GM19397 (cell line): ENCODE data around the gene RCE1.
A peak's percentile ranks its signal among the peaks of the same experiment; 100 is the strongest.

Source experiments
- ATAC-seq: cut with Tn5 transposase; IDR thresholded peaks from one replicate; pipeline ENCODE4 v1.9.1; 2021; ENCODE audit warnings: mild to moderate bottlenecking, moderate library complexity; ENCODE audit not compliant: unreplicated experiment

RCE1 gene

DNA sequence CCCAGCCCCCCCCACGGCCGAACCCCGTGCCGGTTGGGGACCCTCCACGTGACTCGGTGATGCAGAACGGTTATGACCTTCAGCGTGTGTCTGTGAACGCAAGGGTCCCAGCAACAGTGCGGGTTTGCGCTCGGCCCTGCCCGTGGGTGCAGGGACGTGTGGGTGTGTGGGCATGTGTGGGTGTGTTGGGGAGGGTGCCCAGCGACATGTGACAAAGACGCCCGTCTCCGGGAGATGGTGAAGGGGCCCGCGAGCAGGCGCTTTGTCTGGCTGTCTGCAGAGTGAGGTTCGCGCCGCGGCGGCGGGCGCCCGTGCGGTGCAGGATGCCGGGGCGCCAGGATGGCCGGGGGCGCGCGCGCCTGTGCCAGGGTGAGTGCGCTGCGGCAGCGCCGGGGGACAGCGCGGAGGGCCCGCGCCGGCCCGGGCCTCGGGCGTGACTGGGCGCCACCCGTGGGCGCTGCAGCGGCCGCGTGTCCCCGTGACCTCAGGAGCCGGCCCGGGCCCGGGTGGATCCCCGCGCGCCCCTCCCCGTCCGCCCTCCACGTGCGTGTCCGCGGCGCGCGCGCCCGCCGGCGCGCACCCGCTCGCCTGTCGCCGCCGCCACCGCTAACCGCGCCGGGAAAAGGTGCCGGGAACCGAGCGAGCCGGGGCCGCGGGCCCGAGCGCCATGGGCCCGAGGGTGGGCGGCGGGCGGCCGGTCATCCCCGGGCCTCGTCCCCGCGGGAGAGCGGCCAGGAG, 13.4 kb downstream of the RCE1 start, which contains the start of gene LRFN4:
LRFN4 (plus strand) TSS at position 569 of the 738 bp plus-strand sequence. CDS start 681 bp downstream, outside the sequence.
- peak; percentile 33 for ATAC-seq

DNA sequence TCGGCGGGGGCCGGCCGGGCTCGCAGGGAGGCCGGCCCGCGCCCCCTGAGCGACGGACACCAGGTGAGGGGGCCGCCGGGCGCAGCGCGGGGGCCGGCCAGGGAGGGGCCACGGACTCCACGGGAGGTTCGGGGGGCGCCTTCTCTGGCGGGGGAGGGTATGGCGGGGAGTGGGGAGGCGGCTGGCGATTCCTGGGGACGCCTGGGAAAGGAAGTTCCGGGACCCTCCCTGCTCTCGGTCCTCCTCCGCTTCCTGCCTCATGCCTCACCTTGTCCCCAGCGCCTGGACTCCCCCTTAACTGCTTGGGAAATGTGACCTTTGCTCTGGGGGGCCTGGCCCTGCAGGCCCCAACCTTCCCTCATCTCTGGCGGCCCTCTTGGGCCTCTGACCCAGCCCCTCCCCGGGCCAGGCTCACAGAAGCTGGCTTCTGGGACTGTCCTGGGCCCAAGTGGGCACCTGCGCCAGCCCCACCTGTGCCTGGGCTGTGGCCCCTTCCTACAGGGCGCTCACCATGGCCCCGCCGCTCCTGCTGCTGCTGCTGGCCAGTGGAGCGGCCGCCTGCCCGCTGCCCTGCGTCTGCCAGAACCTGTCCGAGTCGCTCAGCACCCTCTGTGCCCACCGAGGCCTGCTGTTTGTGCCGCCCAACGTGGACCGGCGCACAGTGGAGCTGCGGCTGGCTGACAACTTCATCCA, 14.1 kb downstream of the RCE1 start:
- ATAC-seq, result no peak

DNA sequence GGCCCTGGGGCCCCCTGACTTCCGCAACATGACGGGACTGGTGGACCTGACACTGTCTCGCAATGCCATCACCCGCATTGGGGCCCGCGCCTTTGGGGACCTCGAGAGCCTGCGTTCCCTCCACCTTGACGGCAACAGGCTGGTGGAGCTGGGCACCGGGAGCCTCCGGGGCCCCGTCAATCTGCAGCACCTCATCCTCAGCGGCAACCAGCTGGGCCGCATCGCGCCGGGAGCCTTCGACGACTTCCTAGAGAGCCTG, 14.6 kb downstream of the RCE1 start:
- ATAC-seq, result no peak

DNA sequence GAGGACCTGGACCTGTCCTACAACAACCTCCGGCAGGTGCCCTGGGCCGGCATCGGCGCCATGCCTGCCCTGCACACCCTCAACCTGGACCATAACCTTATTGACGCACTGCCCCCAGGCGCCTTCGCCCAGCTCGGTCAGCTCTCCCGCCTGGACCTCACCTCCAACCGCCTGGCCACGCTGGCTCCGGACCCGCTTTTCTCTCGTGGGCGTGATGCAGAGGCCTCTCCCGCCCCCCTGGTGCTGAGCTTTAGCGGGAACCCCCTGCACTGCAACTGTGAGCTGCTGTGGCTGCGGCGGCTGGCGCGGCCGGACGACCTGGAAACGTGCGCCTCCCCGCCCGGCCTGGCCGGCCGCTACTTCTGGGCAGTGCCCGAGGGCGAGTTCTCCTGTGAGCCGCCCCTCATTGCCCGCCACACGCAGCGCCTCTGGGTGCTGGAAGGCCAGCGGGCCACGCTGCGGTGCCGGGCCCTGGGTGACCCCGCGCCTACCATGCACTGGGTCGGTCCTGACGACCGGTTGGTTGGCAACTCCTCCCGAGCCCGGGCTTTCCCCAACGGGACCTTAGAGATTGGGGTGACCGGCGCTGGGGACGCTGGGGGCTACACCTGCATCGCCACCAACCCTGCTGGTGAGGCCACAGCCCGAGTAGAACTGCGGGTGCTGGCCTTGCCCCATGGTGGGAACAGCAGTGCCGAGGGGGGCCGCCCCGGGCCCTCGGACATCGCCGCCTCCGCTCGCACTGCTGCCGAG, 15.1 kb downstream of the RCE1 start:
- ATAC-seq, result no peak

DNA sequence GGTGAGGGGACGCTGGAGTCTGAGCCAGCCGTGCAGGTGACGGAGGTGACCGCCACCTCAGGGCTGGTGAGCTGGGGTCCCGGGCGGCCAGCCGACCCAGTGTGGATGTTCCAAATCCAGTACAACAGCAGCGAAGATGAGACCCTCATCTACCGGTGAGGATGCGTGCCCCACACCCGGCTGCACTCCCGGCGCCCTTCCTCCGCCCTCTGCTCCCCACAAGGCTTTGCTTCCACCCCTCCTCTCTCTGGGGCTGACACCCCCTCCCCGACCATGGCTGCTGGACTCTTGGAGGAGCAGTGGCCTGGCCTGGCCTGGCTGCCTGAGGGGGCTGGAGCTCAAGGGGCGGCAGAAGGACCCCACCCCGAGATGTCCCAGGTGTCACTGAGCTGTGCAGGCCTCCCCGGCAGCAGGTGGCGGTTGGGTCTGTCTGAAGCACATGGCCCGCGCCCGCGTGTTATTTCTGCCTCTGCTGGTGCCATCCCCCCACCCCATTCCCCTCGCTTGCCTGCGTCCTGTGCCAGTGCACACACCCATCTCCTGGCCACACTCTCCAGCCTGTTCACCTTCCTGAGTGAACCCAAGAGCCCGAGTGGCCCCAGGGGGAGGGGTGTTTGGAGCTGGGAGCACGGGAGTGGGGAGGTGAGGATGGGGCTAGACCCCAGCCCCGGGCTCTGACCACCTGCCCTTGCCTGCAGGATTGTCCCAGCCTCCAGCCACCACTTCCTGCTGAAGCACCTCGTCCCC, 15.9 kb downstream of the RCE1 start:
- ATAC-seq, result no peak

DNA sequence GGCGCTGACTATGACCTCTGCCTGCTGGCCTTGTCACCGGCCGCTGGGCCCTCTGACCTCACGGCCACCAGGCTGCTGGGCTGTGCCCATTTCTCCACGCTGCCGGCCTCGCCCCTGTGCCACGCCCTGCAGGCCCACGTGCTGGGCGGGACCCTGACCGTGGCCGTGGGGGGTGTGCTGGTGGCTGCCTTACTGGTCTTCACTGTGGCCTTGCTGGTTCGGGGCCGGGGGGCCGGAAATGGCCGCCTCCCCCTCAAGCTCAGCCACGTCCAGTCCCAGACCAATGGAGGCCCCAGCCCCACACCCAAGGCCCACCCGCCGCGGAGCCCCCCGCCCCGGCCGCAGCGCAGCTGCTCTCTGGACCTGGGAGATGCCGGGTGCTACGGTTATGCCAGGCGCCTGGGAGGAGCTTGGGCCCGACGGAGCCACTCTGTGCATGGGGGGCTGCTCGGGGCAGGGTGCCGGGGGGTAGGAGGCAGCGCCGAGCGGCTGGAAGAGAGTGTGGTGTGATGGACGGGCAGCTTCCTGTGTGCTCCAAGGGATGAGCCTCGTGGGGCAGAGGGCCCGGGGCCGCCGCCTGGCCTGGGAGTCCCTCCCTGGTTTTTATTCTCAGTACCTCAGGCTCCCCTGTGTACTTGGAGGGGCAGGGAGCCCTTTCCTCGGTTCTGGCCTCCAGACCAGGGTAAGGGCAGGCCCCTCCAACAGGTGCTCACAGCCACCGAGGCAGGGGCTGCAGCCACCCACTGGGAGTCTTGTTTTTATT, 16.6 kb downstream of the RCE1 start:
- no peak for ATAC-seq

DNA sequence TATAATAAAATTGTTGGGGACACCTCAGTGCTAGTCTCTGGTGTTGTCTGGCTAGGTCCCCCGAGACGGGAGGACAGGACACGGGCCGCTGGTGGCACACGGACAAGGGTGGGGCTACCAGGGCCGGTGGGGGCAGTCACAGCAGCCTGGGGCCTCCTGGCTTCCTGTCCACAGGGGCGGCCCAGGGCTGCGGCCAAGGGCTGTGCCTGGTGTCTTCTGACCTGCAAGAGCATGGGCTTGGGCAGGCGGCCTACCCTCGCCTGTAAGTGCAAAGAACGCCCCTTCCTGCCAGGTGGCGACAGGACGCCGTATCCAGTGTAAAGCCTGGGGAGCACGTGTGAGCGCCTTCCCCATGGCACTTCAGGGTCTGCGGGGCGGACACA, 17.2 kb downstream of the RCE1 start:
- no peak for ATAC-seq

DNA sequence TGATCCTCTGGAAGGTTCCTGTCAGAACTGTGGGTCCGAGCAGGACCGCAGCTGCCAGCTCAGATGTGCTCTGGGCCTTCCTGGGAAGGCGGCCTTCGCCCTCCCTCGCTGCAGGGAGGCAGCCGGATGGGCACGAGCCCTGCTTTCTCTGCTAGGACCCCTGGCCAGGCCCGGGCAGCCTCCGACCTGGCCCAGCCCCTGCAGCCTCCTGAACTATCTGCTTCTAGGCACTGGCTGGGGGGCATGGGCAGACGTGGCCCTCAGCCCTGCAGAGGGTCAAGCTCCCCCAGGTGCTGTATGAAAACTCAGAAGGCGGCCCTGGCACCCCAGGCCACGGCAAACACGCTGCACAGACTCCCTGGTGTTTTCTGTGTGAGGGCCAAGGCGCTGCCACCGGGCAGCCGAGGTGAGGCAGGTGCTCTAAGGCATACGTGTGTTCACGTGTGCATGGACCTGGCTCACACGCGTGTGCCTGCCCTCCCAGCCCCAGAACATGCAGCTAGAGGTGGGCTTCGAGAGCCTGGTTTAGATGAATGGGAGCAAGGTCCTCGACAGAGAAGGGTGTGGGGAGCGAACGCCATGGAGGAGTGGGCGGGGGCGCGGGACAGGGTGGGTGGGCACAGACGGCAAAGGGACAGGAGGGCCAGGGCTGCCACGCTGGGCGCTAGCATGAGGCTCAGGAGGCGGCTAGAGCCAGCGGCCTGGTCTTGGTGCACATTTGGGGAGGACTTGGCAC, 18.0 kb downstream of the RCE1 start:
- no peak for ATAC-seq

DNA sequence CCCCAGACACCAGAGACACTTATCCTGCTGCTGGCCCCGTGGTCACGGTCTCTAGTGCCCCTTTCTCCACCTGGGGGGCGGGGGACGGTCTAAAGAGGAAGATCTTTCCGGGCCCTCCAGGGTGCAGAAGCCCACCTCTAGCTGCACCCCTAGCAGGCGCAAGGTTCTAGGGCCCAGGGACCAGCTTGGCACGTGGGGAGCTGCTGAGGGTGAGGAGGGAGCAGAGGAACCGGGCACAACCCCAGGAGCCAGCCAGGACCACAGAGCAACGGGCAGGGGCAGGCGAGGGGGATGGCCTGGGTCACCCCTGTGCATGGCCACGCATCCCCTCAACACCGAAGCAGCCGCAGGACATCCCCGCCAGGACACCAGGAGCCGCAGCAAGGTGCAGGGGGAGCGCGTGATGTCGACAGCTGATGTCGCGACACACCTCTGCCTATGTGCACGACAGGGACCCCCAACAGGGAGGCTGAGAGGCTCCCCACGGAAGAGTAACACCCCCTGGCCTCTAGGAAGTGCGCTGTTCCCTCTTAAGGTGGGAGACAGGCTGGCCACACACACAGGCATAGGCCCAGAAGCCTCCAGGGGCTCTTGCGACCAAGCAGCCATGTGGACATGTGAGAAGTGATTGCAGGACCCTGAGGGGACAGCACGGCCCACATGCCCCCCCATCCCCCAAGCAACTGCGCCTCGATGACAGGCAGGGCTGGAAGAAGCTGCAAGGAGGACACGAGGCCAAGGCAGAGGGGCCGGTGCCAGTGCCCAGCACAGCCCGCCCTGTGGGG, 18.7 kb downstream of the RCE1 start:
- no peak for ATAC-seq

DNA sequence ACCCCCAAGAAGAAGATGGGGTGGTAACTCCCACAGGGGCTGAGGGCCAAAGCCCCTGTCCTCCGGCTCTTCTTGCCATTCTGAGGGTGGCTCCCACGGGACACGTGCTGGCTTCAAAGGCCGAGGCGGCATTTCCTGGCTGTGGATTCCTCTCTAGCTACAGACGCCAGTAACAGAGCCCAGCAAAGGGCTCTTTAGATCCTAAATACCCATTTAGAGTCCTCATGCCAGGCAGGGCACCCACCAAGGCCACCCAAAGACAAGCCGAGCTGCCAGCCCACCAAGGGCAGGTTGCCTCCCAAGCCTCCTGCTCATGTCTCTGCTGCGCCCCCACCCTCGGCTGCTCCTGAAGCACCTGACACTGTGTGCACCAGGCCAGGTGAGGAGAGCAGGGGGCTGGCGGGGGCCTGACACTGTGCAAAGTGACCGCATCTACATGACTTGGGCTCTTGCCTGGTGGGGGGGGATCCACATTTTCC, 19.4 kb downstream of the RCE1 start:
- no peak for ATAC-seq

DNA sequence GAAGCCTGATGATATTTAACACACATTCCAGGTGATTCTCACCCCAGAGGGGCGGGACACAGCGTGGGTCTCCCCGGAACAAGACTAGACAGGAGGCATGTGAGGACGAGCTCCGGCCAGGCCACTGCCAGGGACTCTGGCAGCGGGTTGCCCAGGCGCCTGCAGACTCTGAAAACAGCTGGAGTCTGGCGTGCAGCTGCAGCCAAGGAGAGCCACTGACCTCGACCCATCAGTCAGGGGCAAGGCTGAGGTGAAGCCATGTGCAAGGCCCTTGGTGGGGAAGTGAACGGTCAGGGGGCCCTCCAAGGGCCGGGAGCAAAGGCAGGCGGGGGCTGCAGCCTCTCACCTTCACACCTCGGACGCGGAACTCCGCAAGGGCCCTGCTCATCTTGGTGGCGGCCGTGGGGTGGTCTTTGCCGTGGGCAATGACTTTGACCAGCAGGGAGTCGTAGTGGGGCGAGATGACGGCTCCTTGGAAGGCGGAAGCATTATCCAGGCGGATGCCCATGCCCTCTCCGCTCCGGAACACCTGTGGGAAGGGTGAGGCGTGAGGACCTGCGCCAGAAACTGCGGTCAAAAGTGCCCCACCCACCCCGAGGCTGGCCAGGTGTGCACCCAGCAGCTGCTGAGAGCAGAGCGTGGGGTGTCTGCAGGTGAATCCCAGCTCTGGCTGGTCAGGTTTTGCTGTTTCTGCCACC, 20.3 kb downstream of the RCE1 start:
- ATAC-seq, result no peak

DNA sequence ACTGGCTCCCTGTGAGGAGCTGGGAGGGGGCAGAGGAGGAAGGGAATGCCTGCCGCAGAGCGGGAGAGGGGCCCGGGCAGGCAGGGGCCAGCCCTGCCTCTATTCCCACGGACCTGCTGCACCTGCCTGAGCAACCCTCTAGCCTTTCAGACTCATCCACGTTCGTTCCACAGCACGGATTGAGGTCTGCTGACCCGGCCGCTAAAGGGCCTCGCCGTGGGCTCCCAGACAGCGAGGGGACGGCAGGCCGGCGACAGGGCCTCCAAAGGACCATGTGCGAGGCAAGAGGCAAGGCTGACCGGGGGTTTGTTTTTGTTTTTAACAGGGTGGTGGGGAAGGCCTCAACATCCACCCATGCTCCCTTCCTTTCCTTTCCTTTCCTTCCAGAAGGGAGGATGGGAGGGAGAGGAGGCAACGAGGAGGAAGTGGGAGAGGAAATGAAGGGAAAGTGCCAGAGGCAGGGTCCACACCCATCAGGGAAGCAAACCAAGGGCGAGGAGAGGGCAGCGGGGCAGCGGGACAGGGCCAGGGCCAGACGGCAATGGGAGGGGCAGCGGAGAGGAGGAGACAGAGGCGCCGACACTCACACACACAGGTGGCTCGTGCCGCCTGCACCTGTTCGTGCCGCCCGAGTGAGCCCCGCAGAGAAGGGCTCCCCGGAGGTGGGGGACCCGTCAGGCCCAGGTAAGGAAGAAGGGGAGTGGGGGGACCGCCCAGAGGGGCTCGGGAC, 21.1 kb downstream of the RCE1 start:
- no peak for ATAC-seq

DNA sequence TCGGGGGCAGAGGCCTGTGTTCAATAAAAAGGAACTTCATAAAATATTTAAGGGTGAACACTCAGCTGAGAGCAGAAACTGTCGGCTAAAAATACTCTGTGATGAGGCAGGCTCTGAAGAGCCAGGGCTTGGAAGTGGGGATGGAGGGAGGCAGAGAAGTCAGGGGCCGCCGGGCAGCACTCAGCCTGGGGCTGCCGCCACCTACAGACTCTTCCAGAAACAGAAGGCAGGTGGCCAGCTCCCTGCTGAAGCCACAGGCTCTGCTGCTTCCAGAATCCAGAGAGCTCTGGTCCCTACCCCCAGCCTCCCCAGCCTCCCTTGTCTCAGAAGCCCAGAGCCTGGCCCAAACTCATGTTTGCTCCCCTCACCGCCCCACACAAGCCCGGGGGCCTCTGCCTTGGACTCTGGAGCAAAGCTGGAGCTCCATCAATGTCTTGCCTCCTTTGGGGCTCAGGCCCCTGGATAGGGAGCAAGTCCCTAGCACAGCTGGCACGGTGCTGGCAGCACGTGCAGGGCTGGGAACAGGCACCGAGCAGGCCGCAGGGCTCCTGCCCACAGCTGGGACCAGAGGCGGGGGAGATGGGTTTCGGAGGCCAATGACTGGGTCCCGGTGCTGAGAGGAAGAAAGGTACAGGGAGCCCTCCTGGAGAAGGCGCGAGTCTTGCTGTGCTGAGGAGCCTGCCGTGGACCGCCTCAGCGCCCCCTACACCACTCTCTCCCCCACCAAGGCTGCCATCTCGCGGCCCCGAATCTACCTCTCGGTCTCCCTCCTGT, 21.9 kb downstream of the RCE1 start:
- ATAC-seq, result no peak

DNA sequence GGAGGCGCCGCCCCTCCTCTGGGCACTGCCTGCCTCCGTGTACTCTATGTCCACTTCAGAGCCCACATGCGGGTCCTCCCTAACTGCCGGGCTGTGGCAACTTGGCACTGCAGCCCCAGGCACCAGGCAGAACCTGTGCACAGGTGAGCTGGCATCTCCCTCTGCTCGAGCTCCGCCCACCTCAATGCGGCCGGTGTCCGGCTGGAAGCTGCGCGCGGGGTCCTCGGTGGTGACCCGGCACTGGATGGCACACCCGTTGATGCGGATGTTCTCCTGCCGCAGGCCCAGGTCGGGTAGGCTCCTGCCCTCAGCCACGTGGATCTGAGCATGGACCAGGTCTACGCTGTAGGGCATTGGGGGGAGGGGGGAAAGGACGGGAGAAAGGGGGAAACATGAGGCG, 22.8 kb downstream of the RCE1 start:
- ATAC-seq, result no peak

DNA sequence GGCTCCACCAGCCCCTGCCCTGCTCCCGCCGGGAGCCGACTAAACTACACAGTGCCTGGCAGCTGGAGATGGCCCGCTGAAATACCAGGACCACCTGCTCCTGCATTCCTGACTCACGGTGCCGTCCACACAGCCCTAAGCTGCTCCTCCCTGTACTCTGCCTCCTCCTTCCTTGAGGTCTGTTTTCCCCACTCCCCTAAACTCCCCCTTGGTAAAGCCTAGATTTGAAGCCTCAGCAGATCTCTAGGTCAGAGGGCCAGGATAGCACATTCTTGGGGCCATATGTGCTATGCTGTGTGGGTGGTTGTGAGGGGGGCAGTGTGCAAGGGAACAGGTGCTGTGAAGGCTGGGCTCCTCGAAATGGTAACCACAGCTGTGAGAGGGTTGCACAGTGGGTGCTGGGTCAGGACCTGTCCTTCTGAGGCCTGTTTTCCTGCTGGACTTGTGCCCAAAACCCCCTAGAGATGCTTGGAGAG, 23.3 kb downstream of the RCE1 start:
- no peak for ATAC-seq

DNA sequence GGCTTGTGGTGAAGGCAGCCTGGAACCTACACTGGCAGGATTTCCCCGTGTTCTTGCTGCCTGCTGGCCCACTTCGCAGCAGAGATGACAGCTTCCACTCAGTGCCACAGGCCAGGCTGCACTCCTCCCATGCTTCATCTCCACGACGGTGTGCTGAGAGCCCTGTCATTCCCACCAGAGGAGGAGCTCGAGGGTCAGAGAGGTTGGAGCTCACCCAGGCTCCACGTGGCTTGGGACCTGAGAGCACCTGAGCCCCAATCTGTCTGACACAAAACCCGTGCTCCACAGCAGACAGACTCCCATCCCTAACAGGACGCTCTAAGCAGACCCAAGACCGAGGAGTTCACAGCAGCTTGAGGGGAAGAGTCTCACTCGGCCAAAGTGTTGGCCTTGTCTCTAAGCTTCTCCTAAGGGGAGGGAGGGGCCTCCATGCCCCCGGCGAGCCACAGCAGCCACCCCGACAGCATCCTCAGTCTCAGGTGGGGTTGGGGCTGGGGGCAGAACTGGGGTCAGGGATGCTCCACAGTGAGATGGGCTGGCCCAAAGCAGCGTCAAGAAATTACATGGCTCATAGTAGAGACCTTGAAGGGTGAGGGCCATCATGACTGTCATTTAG, 24.3 kb downstream of the RCE1 start:
- no peak for ATAC-seq
